ENCODE results near the gene EIF3L. TPM values are rescaled to one million over a fixed set of nuclear protein-coding genes. Genes with fewer than 3 reads are reported as not detected.

EIF3L gene
- total RNA-seq, 1 experiment from 2014 or later, result 218 TPM

DNA sequence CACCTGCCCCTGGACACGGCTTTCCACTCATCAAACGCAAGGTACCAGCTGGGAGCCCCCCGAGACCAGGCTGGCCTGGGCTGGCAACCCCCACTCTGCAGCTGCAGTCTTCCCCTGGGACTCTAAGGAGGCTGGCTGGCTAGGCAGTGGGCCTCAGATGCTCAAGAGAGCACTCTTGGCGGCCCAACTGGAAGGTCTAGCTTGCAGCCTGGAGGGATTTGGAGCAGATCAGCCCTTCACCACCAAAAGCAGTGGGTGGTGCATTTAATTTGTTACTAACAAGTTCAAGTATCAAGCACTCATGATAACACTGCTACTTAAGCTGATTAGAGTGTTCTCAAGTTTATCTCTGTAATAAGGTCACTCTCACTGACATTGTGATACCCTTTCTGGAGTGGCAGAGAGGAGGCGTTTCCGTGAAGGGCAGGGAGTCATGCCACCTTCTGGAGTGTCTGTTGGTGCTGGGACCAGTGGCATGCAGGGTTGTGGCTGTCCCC lies 82.7 kb downstream of the EIF3L start:
- Histone ChIP-seq H3K4me2 (ENCODE audit: low read length) (no peak overlapping the region), H2AFZ (ENCODE audit: low read length) (no peak overlapping the region), H3K27me3 (ENCODE audit: low read length) (no peaks in the 10 kb centered on the region), H3K36me3 (ENCODE audit: low read depth, low read length) (no peaks in the 10 kb centered on the region; the same call in 1 of the 2 replicates), H3K27ac (ENCODE audit: low read length) (no peak overlapping the region), H3K9me3 (ENCODE audit: low read length) (no peaks in the 10 kb centered on the region), H3K9ac (ENCODE audit: low read length) (no peak overlapping the region), H4K20me1 (ENCODE audit: low read length) (no peaks in the 10 kb centered on the region), H3K4me3 (ENCODE audit: low read length) (no peak overlapping the region), H3K9me2 (replicated peaks; ENCODE audit: low read length) (no peaks in the 10 kb centered on the region), H3K4me1 (ENCODE audit: insufficient read depth, low read length) (peaks cover 10% of the 10 kb centered on the region), H3F3A (ENCODE audit: low read length, unreplicated experiment) (no peaks in the 10 kb centered on the region), H3K79me2 (ENCODE audit: low read length) (no peaks in the 10 kb centered on the region)
- DNase-seq (no peak), ATAC-seq (no peak)
- ChIA-PET POLR2A (ENCODE audit: unreplicated experiment) (no interaction called here), CTCF (interaction anchor here (1.0 kb wide), 1 partner anchor 22 kb away, joined by 4 read pairs; the partner anchor contains the start of genes C22orf23 and POLR2F)
- BruUV-seq (replicated peaks), result no TSS peak
- intact Hi-C loops (cut with micrococcal nuclease), result loop anchor here (5.0 kb wide), 1 partner anchor 45 kb away; no protein-coding TSS in a partner anchor
- no peak for TF ChIP-seq EZH2 (IDR thresholded peaks at IDR 0.05; ENCODE audit: low read length, unreplicated experiment)
- TF ChIP-seq, protein P1, sequence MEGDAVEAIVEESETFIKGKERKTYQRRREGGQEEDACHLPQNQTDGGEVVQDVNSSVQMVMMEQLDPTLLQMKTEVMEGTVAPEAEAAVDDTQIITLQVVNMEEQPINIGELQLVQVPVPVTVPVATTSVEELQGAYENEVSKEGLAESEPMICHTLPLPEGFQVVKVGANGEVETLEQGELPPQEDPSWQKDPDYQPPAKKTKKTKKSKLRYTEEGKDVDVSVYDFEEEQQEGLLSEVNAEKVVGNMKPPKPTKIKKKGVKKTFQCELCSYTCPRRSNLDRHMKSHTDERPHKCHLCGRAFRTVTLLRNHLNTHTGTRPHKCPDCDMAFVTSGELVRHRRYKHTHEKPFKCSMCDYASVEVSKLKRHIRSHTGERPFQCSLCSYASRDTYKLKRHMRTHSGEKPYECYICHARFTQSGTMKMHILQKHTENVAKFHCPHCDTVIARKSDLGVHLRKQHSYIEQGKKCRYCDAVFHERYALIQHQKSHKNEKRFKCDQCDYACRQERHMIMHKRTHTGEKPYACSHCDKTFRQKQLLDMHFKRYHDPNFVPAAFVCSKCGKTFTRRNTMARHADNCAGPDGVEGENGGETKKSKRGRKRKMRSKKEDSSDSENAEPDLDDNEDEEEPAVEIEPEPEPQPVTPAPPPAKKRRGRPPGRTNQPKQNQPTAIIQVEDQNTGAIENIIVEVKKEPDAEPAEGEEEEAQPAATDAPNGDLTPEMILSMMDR (conservative IDR thresholded peaks at IDR 0.05; ENCODE audit: low read depth, low read length), result no peak
- TF ChIP-seq EZH2phosphoT487 (IDR thresholded peaks at IDR 0.05; ENCODE audit: borderline replicate concordance, low read length), result no peak

DNA sequence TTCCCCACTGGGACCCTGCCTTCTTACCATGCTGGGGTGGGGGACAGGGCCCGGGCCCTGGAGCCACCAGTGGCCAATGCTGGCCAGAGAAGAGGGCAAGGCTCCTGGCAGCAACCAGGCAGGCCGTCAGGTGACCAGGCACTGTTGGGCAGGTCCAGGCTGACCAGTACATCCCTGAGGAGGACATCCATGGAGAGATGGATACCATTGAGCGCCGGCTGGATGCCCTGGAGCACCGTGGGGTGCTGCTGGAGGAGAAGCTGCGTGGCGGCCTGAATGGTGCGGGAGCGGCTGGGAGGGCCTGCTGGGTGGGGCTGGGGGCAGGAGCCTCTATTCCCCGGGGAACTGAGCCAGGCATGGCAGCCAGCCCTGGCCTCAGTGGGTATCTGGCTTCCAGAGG lies 83.2 kb downstream of the EIF3L start:
- Histone ChIP-seq H3K36me3 (ENCODE audit: low read depth, low read length) (no peaks in the 10 kb centered on the region; the same call in 1 of the 2 replicates), H3K27me3 (ENCODE audit: low read length) (no peaks in the 10 kb centered on the region), H3K27ac (ENCODE audit: low read length) (no peak overlapping the region), H4K20me1 (ENCODE audit: low read length) (no peaks in the 10 kb centered on the region), H3K4me2 (ENCODE audit: low read length) (no peak overlapping the region), H3K4me3 (ENCODE audit: low read length) (no peak overlapping the region), H3K9me2 (replicated peaks; ENCODE audit: low read length) (no peaks in the 10 kb centered on the region), H3K79me2 (ENCODE audit: low read length) (no peaks in the 10 kb centered on the region), H3K4me1 (ENCODE audit: insufficient read depth, low read length) (peaks cover 10% of the 10 kb centered on the region), H3F3A (ENCODE audit: low read length, unreplicated experiment) (no peaks in the 10 kb centered on the region), H2AFZ (ENCODE audit: low read length) (no peak overlapping the region), H3K9ac (ENCODE audit: low read length) (no peak overlapping the region), H3K9me3 (ENCODE audit: low read length) (no peaks in the 10 kb centered on the region)
- no peak for DNase-seq
- intact Hi-C loops (cut with micrococcal nuclease), result loop anchor here (5.0 kb wide), 1 partner anchor 45 kb away; no protein-coding TSS in a partner anchor
- TF ChIP-seq EZH2 (IDR thresholded peaks at IDR 0.05; ENCODE audit: low read length, unreplicated experiment) (no peak), EZH2phosphoT487 (IDR thresholded peaks at IDR 0.05; ENCODE audit: borderline replicate concordance, low read length) (no peak)
- TF ChIP-seq, protein P1 (conservative IDR thresholded peaks at IDR 0.05; ENCODE audit: low read depth, low read length), result no peak
- ChIA-PET CTCF (no interaction called here), POLR2A (ENCODE audit: unreplicated experiment) (no interaction called here)
- no TSS peak for BruUV-seq (replicated peaks)
- ATAC-seq, result no peak

DNA sequence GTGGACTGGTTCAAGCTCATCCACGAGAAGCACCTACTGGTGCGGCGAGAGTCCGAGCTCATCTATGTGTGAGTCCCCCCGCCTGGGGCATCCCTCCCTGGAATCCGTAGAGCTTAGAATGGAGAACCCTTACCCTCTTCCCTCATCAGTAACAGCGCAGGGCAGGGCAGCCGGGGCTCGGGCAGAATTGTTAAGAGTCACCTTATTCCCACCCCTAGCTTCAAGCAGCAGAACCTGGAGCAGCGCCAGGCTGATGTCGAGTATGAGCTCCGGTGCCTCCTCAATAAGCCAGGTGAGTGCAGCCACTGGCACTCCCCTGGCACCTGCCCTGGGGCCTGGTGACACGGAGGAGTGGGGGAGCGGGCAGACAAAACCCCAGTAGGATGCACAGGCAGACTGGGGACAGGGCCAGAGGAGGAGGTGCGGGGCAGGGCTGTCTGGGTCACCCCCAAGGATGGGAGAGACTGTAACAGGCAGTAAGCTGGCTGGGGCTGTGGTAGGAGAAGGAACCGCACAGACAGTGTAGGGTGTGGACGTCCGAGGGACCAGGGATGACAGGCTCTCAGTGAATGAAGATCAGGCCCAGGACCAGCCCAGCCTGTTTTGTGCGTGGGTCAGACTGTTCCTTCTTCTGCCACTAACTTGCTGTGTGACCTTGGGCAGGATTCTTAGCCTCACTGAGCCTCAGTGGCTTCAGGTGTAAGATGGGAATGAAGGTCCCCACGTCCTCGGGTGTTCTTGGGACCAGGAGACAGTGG lies 83.8 kb downstream of the EIF3L start:
- intact Hi-C loops (cut with micrococcal nuclease), result loop anchor here (5.0 kb wide), 1 partner anchor 46 kb away; no protein-coding TSS in a partner anchor
- H3K36me3 ChIP-seq (ENCODE audit: low read depth, low read length), result no peaks in the 10 kb centered on the region; the same call in 1 of the 2 replicates
- H2AFZ ChIP-seq (ENCODE audit: low read length), result no peak overlapping the region
- H3K9ac ChIP-seq (ENCODE audit: low read length), result no peak overlapping the region
- TF ChIP-seq, protein P1 (conservative IDR thresholded peaks at IDR 0.05; ENCODE audit: low read depth, low read length), result no peak
- TF ChIP-seq EZH2 (IDR thresholded peaks at IDR 0.05; ENCODE audit: low read length, unreplicated experiment), result no peak
- TF ChIP-seq EZH2phosphoT487 (IDR thresholded peaks at IDR 0.05; ENCODE audit: borderline replicate concordance, low read length), result no peak
- no peaks in the 10 kb centered on the region for H3K9me3 ChIP-seq (ENCODE audit: low read length)
- POLR2A ChIA-PET (ENCODE audit: unreplicated experiment), result no interaction called here
- H3K79me2 ChIP-seq (ENCODE audit: low read length), result no peaks in the 10 kb centered on the region
- H3K27me3 ChIP-seq (ENCODE audit: low read length), result no peaks in the 10 kb centered on the region
- no peak overlapping the region for H3K4me2 ChIP-seq (ENCODE audit: low read length)
- H3K4me1 ChIP-seq (ENCODE audit: insufficient read depth, low read length), result peaks cover 10% of the 10 kb centered on the region
- no peak for ATAC-seq
- DNase-seq, result no peak
- no peaks in the 10 kb centered on the region for H4K20me1 ChIP-seq (ENCODE audit: low read length)
- no peak overlapping the region for H3K4me3 ChIP-seq (ENCODE audit: low read length)
- no peaks in the 10 kb centered on the region for H3F3A ChIP-seq (ENCODE audit: low read length, unreplicated experiment)
- peak overlapping the region; percentile 37 for H3K27ac ChIP-seq (ENCODE audit: low read length)
- CTCF ChIA-PET, result no interaction called here
- no peaks in the 10 kb centered on the region for H3K9me2 ChIP-seq (replicated peaks; ENCODE audit: low read length)
- no TSS peak for BruUV-seq (replicated peaks)

All from PC-3 (cell line).